Naive thymus-derived CD4-positive, alpha-beta T cell (primary cell): ENCODE data around the gene SF3B3. TPM values are rescaled to one million over a fixed set of nuclear protein-coding genes. Genes with fewer than 3 reads are reported as not detected.

Experiments
- ATAC-seq: fragments of 150-1000 bp; cut with Tn5 transposase; 2 replicates; pipeline ENCODE4 v1.10.0; 2021; ENCODE audit warnings: mild to moderate bottlenecking, moderate library complexity
- CTCF ChIA-PET: fragments of 350-600 bp; sonication (Branson Sonifier 250); formaldehyde crosslinking; loops from one replicate; lab custom pipeline; 2021; ENCODE audit warnings: antibody characterized with exemption; lab: Charles Lee
- POLR2A ChIA-PET: fragments of 350-600 bp; sonication (Branson Sonifier 250); formaldehyde crosslinking; loops from one replicate; lab custom pipeline; 2021; ENCODE audit warnings: antibody characterized with exemption, inconsistent platforms; lab: Charles Lee
- DNase-seq, 9 donors: peaks; one replicate each; pipeline versions ENCODE4 v3.0.0 to v3.0.0-alpha.2; 2020 to 2022; ENCODE audit warnings: mixed read lengths in 1 of 9
- H3K27ac ChIP-seq: one replicate; pipeline ENCODE4 v1.7.0; 2013; ENCODE audit warnings: mild to moderate bottlenecking, low read depth, low read length, moderate library complexity
- H3K27me3 ChIP-seq, 2 donors: one replicate each; pipeline ENCODE4 v1.7.0; 2013; ENCODE audit warnings: low read length in 2 of 2, mild to moderate bottlenecking in 2 of 2, moderate library complexity in 2 of 2; ENCODE audit not compliant: control insufficient read depth in 2 of 2, insufficient read depth in 2 of 2
- H3K36me3 ChIP-seq, 3 experiments: 1 replicate in 2 of 3; 2 replicates in 1 of 3; pipeline ENCODE4 v1.7.0; 2013; ENCODE audit warnings: low read length in 3 of 3, mild to moderate bottlenecking in 3 of 3, moderate library complexity in 1 of 3; ENCODE audit not compliant: insufficient read depth in 3 of 3, control insufficient read depth in 2 of 3
- H3K4me1 ChIP-seq, 2 donors: one replicate each; pipeline ENCODE4 v1.7.0; 2013; ENCODE audit warnings: low read length in 2 of 2, mild to moderate bottlenecking in 2 of 2, moderate library complexity in 1 of 2; ENCODE audit not compliant: control insufficient read depth in 2 of 2, insufficient read depth in 2 of 2
- H3K4me3 ChIP-seq: 2 replicates; pipeline ENCODE4 v1.7.0; 2013; ENCODE audit warnings: mild to moderate bottlenecking, low read length
- H3K9me3 ChIP-seq, 3 experiments: 1 replicate in 2 of 3; 2 replicates in 1 of 3; pipeline ENCODE4 v1.7.0; 2013; ENCODE audit warnings: low read length in 3 of 3; ENCODE audit not compliant: control insufficient read depth in 2 of 3
- H3K27ac Mint-ChIP-seq, 9 donors: one replicate each; pipeline ENCODE4 v1.8.0; 2020 to 2022; ENCODE audit warnings: mixed read lengths in 9 of 9, mild to moderate bottlenecking in 8 of 9, moderate library complexity in 5 of 9, inconsistent platforms in 2 of 9
- H3K27me3 Mint-ChIP-seq, 5 donors: one replicate each; pipeline ENCODE4 v1.8.0; 2021 to 2022; ENCODE audit warnings: mixed read lengths in 5 of 5, mild to moderate bottlenecking in 1 of 5
- H3K36me3 Mint-ChIP-seq, 5 donors: one replicate each; pipeline ENCODE4 v1.8.0; 2020 to 2022; ENCODE audit warnings: mixed read lengths in 5 of 5, mild to moderate bottlenecking in 3 of 5, inconsistent platforms in 1 of 5
- H3K4me1 Mint-ChIP-seq, 7 donors: one replicate each; pipeline ENCODE4 v1.8.0; 2020 to 2022; ENCODE audit warnings: mixed read lengths in 7 of 7, mild to moderate bottlenecking in 3 of 7, inconsistent platforms in 1 of 7
- H3K4me3 Mint-ChIP-seq, 10 donors: one replicate each; pipeline ENCODE4 v1.8.0; 2020 to 2022; ENCODE audit warnings: mild to moderate bottlenecking in 10 of 10, mixed read lengths in 10 of 10, moderate library complexity in 6 of 10, inconsistent platforms in 2 of 10
- H3K9me3 Mint-ChIP-seq, 11 donors: one replicate each; pipeline ENCODE4 v1.8.0; 2020 to 2022; ENCODE audit warnings: mixed read lengths in 11 of 11, mild to moderate bottlenecking in 4 of 11, inconsistent platforms in 1 of 11, moderate library complexity in 1 of 11
- intact Hi-C, 2 donors: fragments of 100-400 bp; cut with micrococcal nuclease; formaldehyde crosslinking; loops; one replicate each; pipeline ENCODE4 v1.15.1; 2023
- polyA plus RNA-seq, 2 donors: library from polyadenylated mRNA; unstranded; fragments of 300-500 nt; fragmentation: Illumina TruSeq; gene quantifications; one replicate each; pipeline ENCODE4 v1.2.3, GENCODE V29; 2021
- total RNA-seq, 6 experiments: library from RNA in 5 of 6; stranded (reverse) in 5 of 6; gene quantifications; 1 replicate in 5 of 6; 2 replicates in 1 of 6; pipeline ENCODE4 v1.2.3 and lab custom pipeline; 2021 to 2026

Gene SF3B3
- total and polyA plus RNA-seq, 7 experiments from 2014 or later: 69.0 to 415 (median 195) TPM

GRCh38 chr16:70565053-70565452 is 41.4 kb downstream of the SF3B3 start:
- CTCF ChIA-PET: interaction anchor here (0.6 kb wide), 1 partner anchor 56 kb away, joined by 3 read pairs; no protein-coding TSS in a partner anchor
- H3K9me3 ChIP-seq: no peaks in the 10 kb centered on the region
- H3K36me3 ChIP-seq: peaks cover 65 to 99% (median 66%) of the 10 kb centered on the region in 3 experiments
- intact Hi-C loops: no loop called here
- no peaks in the 10 kb centered on the region for H3K27me3 ChIP-seq
- Mint-ChIP-seq H3K9me3 (peaks cover 0 to 3% (median 0%) of the 10 kb centered on the region in 11 donors), H3K27me3 (no peaks in the 10 kb centered on the region), H3K27ac (peak overlapping the region in 1 of 9 donors; percentile 67), H3K36me3 (peaks cover 0 to 60% (median 35%) of the 10 kb centered on the region in 5 donors), H3K4me1 (peaks cover 0 to 5% (median 0%) of the 10 kb centered on the region in 7 donors), H3K4me3 (no peak overlapping the region)
- POLR2A ChIA-PET: interaction anchor here (0.5 to 0.8 kb wide), 2 partner anchors 40 to 184 kb away, joined by 3 to 4 read pairs; no protein-coding TSS in a partner anchor
- no peak overlapping the region for H3K4me3 ChIP-seq
- H3K4me1 ChIP-seq: no peaks in the 10 kb centered on the region
- no peak overlapping the region for H3K27ac ChIP-seq
- ATAC-seq: no peak
- no peak for DNase-seq

GRCh38 chr16:70568601-70569237 is 45.1 kb downstream of the SF3B3 start:
- Mint-ChIP-seq H3K27me3 (no peaks in the 10 kb centered on the region), H3K36me3 (peaks cover 16 to 62% (median 32%) of the 10 kb centered on the region in 5 donors), H3K4me3 (no peak overlapping the region), H3K27ac (peak overlapping the region in 2 of 9 donors; percentile 28 to 32), H3K9me3 (peaks cover 0 to 3% (median 0%) of the 10 kb centered on the region in 11 donors), H3K4me1 (peaks cover 0 to 14% (median 0%) of the 10 kb centered on the region in 7 donors)
- intact Hi-C loops: no loop called here
- Histone ChIP-seq H3K27ac (no peak overlapping the region), H3K9me3 (no peaks in the 10 kb centered on the region), H3K27me3 (no peaks in the 10 kb centered on the region), H3K4me3 (no peak overlapping the region), H3K4me1 (no peaks in the 10 kb centered on the region), H3K36me3 (peaks cover 57 to 96% (median 60%) of the 10 kb centered on the region in 3 experiments)
- ATAC-seq: no peak
- ChIA-PET POLR2A (interaction anchor here (1.0 kb wide), 1 partner anchor 202 kb away, joined by 3 read pairs; no protein-coding TSS in a partner anchor), CTCF (no interaction called here)
- DNase-seq: no peak

- peaks cover 47 to 92% (median 51%) of the 10 kb centered on the region in 3 experiments for H3K36me3 ChIP-seq
- H3K4me3 Mint-ChIP-seq: no peak overlapping the region
- no peaks in the 10 kb centered on the region for H3K4me1 ChIP-seq
- peaks cover 16 to 53% (median 27%) of the 10 kb centered on the region in 5 donors for H3K36me3 Mint-ChIP-seq
- no peak for DNase-seq
- no peak overlapping the region for H3K27ac Mint-ChIP-seq
- ChIA-PET CTCF (no interaction called here), POLR2A (no interaction called here)
- no peaks in the 10 kb centered on the region for H3K9me3 ChIP-seq
- intact Hi-C loops: no loop called here
- no peaks in the 10 kb centered on the region for H3K27me3 ChIP-seq
- ATAC-seq: no peak
- peaks cover 0 to 12% (median 0%) of the 10 kb centered on the region in 7 donors for H3K4me1 Mint-ChIP-seq
- no peaks in the 10 kb centered on the region for H3K27me3 Mint-ChIP-seq
- H3K4me3 ChIP-seq: no peak overlapping the region
- peaks cover 0 to 3% (median 0%) of the 10 kb centered on the region in 11 donors for H3K9me3 Mint-ChIP-seq
- H3K27ac ChIP-seq: no peak overlapping the region
These were observed 46.1 kb downstream of the SF3B3 start for GRCh38 chr16:70569752-70570151.

- peaks cover 0 to 12% (median 0%) of the 10 kb centered on the region in 7 donors for H3K4me1 Mint-ChIP-seq
- ChIA-PET POLR2A (interaction anchor here (0.5 kb wide), 1 partner anchor 251 kb away, joined by 4 read pairs; no protein-coding TSS in a partner anchor), CTCF (no interaction called here)
- H3K4me3 Mint-ChIP-seq: no peak overlapping the region
- H3K36me3 ChIP-seq: peaks cover 38 to 80% (median 42%) of the 10 kb centered on the region in 3 experiments
- peaks cover 16 to 51% (median 19%) of the 10 kb centered on the region in 5 donors for H3K36me3 Mint-ChIP-seq
- H3K27me3 Mint-ChIP-seq: no peaks in the 10 kb centered on the region
- no peaks in the 10 kb centered on the region for H3K27me3 ChIP-seq
- H3K27ac Mint-ChIP-seq: peak overlapping the region in 1 of 9 donors; percentile 25
- H3K27ac ChIP-seq: no peak overlapping the region
- H3K9me3 Mint-ChIP-seq: peaks cover 0 to 2% (median 0%) of the 10 kb centered on the region in 11 donors
- ATAC-seq (no peak), DNase-seq (no peak)
- no peaks in the 10 kb centered on the region for H3K9me3 ChIP-seq
- intact Hi-C loops: no loop called here
- no peaks in the 10 kb centered on the region for H3K4me1 ChIP-seq
- no peak overlapping the region for H3K4me3 ChIP-seq
These were observed 47.5 kb downstream of the SF3B3 start for GRCh38 chr16:70570967-70571570.

- Mint-ChIP-seq H3K9me3 (no peaks in the 10 kb centered on the region), H3K4me3 (no peak overlapping the region), H3K4me1 (peaks cover 0 to 16% (median 0%) of the 10 kb centered on the region in 7 donors), H3K36me3 (peaks cover 16 to 49% (median 19%) of the 10 kb centered on the region in 5 donors), H3K27ac (peak overlapping the region in 3 of 9 donors; percentile 29 to 83 (median 31)), H3K27me3 (no peaks in the 10 kb centered on the region)
- Histone ChIP-seq H3K9me3 (no peaks in the 10 kb centered on the region), H3K4me3 (no peak overlapping the region), H3K27ac (no peak overlapping the region), H3K36me3 (peaks cover 38 to 74% (median 41%) of the 10 kb centered on the region in 3 experiments), H3K4me1 (no peaks in the 10 kb centered on the region), H3K27me3 (no peaks in the 10 kb centered on the region)
- ChIA-PET CTCF (no interaction called here), POLR2A (interaction anchor here (0.5 kb wide), 1 partner anchor 252 kb away, joined by 4 read pairs; no protein-coding TSS in a partner anchor)
- DNase-seq (no peak), ATAC-seq (no peak)
- intact Hi-C loops: no loop called here
These were observed 48.0 kb downstream of the SF3B3 start for GRCh38 chr16:70571623-70572022.

- no peaks in the 10 kb centered on the region for H3K27me3 Mint-ChIP-seq
- H3K4me3 Mint-ChIP-seq: no peak overlapping the region
These were observed 48.7 kb downstream of the SF3B3 start for GRCh38 chr16:70572050-70572925.

More at GRCh38 chr16:70572050-70572925, 48.7 kb downstream of the SF3B3 start:
- CTCF ChIA-PET: no interaction called here
- peaks cover 31 to 68% (median 35%) of the 10 kb centered on the region in 3 experiments for H3K36me3 ChIP-seq
- Mint-ChIP-seq H3K27ac (peak overlapping the region in 7 of 9 donors; percentile 9 to 83 (median 38)), H3K9me3 (no peaks in the 10 kb centered on the region), H3K4me1 (peaks cover 0 to 16% (median 0%) of the 10 kb centered on the region in 7 donors), H3K36me3 (peaks cover 13 to 43% (median 16%) of the 10 kb centered on the region in 5 donors)
- no peaks in the 10 kb centered on the region for H3K4me1 ChIP-seq
- intact Hi-C loops: no loop called here
- ATAC-seq (no peak), DNase-seq (no peak)
- no peak overlapping the region for H3K27ac ChIP-seq
- POLR2A ChIA-PET: no interaction called here
- no peaks in the 10 kb centered on the region for H3K9me3 ChIP-seq
- no peak overlapping the region for H3K4me3 ChIP-seq
- H3K27me3 ChIP-seq: no peaks in the 10 kb centered on the region
